Sigmoid colon (tissue), 7 donors: ENCODE measurements around the gene ATF5. TPM values are rescaled to one million over a fixed set of nuclear protein-coding genes. Genes with fewer than 3 reads are reported as not detected.

Experiments used
- DNase-seq: peaks from one replicate; pipeline ENCODE4 v3.0.0-alpha.2; 2019
- H3K27ac ChIP-seq, 4 donors: fragments of 200-600 bp; sonication (generic); one replicate each; pipeline ENCODE4 v1.5.1; 2016 to 2019; ENCODE audit warnings: mild to moderate bottlenecking in 1 of 4
- H3K27me3 ChIP-seq, 3 donors: fragments of 200-600 bp; sonication (generic); one replicate each; pipeline ENCODE4 v1.5.1; 2019; ENCODE audit warnings: mild to moderate bottlenecking in 1 of 3
- H3K36me3 ChIP-seq, 4 donors: fragments of 200-600 bp; sonication (generic); one replicate each; pipeline ENCODE4 v1.5.1; 2016 to 2019
- H3K4me1 ChIP-seq, 4 donors: fragments of 200-600 bp; sonication (generic); one replicate each; pipeline ENCODE4 v1.5.1; 2017 to 2019
- H3K4me3 ChIP-seq, 4 donors: fragments of 200-600 bp; sonication (generic); one replicate each; pipeline ENCODE4 v1.5.1; 2017 to 2019; ENCODE audit warnings: mild to moderate bottlenecking in 2 of 4, moderate library complexity in 1 of 4
- H3K9me3 ChIP-seq, 4 donors: fragments of 200-600 bp in 3 of 4; sonication (generic) in 3 of 4; one replicate each; pipeline versions ENCODE4 v1.5.1 to v1.6.1; 2013 to 2019
- EP300 ChIP-seq, 4 donors: sonication (generic); formaldehyde crosslinking; IDR thresholded peaks; one replicate each; pipeline ENCODE4 v1.6.1; 2017; ENCODE audit warnings: antibody characterized with exemption in 4 of 4
- POLR2A ChIP-seq, 2 donors: fragments of 450-650 bp; IDR thresholded peaks; one replicate each; pipeline ENCODE4 v1.6.1; 2016; ENCODE audit warnings: antibody characterized with exemption in 2 of 2, mild to moderate bottlenecking in 2 of 2, moderate library complexity in 2 of 2
- POLR2AphosphoS5 ChIP-seq, 4 donors: sonication (generic); formaldehyde crosslinking; IDR thresholded peaks; one replicate each; pipeline ENCODE4 v1.6.1; 2017; ENCODE audit warnings: antibody characterized with exemption in 4 of 4
- WGBS, 2 donors: extraction: QIAGEN DNeasy Blood & Tissue Kit; methylation state at CpG; one replicate each; pipeline ENCODE4 v1.1.7; 2013; 5-methylcytosine and 5-hydroxymethylcytosine counted together
- intact Hi-C: fragments of 100-400 bp; cut with DNase I; formaldehyde crosslinking; loops from one replicate; pipeline ENCODE4 v1.15.1; 2023
- polyA plus RNA-seq, 3 donors: library from polyadenylated mRNA; stranded (reverse); fragments of 200-250 nt; gene quantifications; one replicate each; pipeline ENCODE4 v1.2.3, GENCODE V29; 2013
- total RNA-seq, 4 donors: library from RNA; depleted of rRNA; stranded (reverse); fragments of >200 nt; gene quantifications; one replicate each; pipeline ENCODE4 v1.1.0, GENCODE V29; 2016
- TF ChIP-seq, protein P1 (sequence below), 4 experiments: fragments of 450-650 bp in 3 of 4; fragments of 200-600 bp in 1 of 4; IDR thresholded peaks; one replicate each; pipeline ENCODE4 v1.5.1; 2016 to 2019; ENCODE audit warnings: antibody characterized with exemption in 4 of 4, mild to moderate bottlenecking in 3 of 4, moderate library complexity in 2 of 4
- donor health status: healthy with polysubstance abuse.
- donor health status: Bipolar disorder and iron deficiency.
- donor health status: healthy.

ATF5 gene, protein sequence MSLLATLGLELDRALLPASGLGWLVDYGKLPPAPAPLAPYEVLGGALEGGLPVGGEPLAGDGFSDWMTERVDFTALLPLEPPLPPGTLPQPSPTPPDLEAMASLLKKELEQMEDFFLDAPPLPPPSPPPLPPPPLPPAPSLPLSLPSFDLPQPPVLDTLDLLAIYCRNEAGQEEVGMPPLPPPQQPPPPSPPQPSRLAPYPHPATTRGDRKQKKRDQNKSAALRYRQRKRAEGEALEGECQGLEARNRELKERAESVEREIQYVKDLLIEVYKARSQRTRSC
- 1 to 10 TPM; 5.3 to 7.1 (median 5.9) TPM for total RNA-seq
- 10 to 100 TPM; 18.0 to 42.3 (median 33.1) TPM for polyA plus RNA-seq

DNA sequence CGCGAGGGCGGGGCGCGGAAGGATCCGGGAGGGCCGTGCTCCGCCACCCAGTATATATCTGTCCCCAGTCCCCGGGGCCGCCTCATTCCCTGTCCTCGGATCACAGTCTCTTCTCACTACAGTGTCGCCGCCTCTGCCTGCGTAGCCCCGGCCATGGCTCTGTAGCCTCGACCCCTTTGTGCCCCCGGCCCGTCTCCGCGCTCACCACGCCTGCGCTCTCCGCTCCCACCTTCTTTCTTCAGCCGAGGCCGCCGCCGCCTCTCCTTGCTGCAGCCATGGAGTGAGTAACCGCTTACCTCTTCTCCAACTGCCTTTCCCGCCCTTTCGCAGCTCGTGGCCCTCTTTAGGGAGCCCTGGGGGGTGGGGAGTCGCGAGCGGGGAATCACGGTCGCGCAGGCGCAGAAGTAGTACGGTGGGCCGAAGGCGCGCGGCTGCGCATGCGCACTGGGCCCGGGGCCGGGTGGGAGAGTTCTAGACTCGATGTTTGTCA lies at the start of gene ATF5, which contains the start of gene NUP62:
TSS of gene ATF5 (plus strand) at position 85 of the 490 bp plus-strand sequence. CDS start 1,646 bp downstream, outside the sequence.
TSS of gene NUP62 (minus strand) at position 384 of the 490 bp plus-strand sequence. CDS start 19,697 bp downstream, outside the sequence.
- peak; percentile 95 for DNase-seq

DNA sequence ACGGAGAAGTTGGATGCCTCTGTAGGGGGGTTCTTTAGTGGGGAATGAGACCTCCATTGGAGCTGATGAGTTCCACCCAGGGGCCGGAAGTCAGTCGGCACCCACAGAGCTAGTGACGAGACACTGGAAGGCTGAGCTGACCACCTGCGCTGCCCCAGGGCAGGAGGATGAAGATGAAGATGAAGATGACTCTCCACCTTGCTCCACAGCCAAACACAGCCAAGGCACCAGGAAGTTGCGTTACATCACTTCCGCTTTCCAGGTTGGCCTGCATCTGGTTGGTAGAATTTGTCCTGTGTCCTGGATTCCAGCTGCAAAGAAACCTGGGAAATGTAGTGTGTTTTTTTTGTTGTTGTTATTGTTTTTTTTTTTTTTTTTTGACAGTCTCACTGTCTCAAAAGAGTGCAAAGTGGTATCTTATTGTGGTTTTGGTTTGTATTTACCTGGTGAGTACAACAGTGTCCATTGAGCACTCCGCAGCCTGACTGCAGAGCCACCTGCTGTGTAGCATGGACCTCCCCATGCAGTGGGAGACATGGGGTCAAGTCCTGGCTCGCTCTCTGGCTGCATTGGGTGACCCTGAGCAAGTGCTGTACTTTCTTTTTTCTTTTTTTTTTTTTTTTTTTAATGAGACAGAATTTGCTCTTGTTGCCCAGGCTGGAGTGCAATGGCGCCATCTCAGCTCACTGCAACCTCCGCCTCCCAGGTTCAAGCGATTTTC lies 49.6 kb upstream of the ATF5 start:
- 97 to 98% methylated on average over 12 of the region's 12 CpGs for WGBS, 2 donors
- no peaks in the 10 kb centered on the region for H3K9me3 ChIP-seq
- intact Hi-C loops = loop anchor here (5.0 kb wide), 2 partner anchors 382 to 427 kb away; partner anchors contain the start of genes ALDH16A1, PIH1D1 and RPS11
- DNase-seq = no peak
- no peak overlapping the region for H3K27ac ChIP-seq
- no peaks in the 10 kb centered on the region for H3K27me3 ChIP-seq
- H3K4me3 ChIP-seq = no peak overlapping the region
- H3K36me3 ChIP-seq = peaks cover 46 to 59% (median 51%) of the 10 kb centered on the region in 4 donors
- TF ChIP-seq EP300 (IDR thresholded peaks at IDR 0.05) = no peak
- peaks cover 0 to 30% (median 25%) of the 10 kb centered on the region in 4 donors for H3K4me1 ChIP-seq

More for the DNA sequence above, at the start of gene ATF5, which contains the start of gene NUP62:
- H3K9me3 ChIP-seq = no peaks in the 10 kb centered on the region
- WGBS, 2 donors = 0% methylated on average over 48 of the region's 48 CpGs
- peak within 1 kb of the TSS; percentile 80 to 98 (median 92) for H3K4me3 ChIP-seq
- peak within 1 kb of the TSS; percentile 92 to 98 (median 94) for H3K27ac ChIP-seq
- intact Hi-C loops = no loop called here
- H3K36me3 ChIP-seq = peaks cover 0 to 26% (median 1%) of the 10 kb centered on the region in 4 donors
- peaks cover 0 to 28% (median 27%) of the 10 kb centered on the region in 4 donors for H3K4me1 ChIP-seq
- TF ChIP-seq EP300 (IDR thresholded peaks at IDR 0.05) (no peak), POLR2A (IDR thresholded peaks at IDR 0.05) (no peak), POLR2AphosphoS5 (IDR thresholded peaks at IDR 0.05) (peak in 2 of 4 donors; percentile 19 to 66)
- TF ChIP-seq, protein P1, sequence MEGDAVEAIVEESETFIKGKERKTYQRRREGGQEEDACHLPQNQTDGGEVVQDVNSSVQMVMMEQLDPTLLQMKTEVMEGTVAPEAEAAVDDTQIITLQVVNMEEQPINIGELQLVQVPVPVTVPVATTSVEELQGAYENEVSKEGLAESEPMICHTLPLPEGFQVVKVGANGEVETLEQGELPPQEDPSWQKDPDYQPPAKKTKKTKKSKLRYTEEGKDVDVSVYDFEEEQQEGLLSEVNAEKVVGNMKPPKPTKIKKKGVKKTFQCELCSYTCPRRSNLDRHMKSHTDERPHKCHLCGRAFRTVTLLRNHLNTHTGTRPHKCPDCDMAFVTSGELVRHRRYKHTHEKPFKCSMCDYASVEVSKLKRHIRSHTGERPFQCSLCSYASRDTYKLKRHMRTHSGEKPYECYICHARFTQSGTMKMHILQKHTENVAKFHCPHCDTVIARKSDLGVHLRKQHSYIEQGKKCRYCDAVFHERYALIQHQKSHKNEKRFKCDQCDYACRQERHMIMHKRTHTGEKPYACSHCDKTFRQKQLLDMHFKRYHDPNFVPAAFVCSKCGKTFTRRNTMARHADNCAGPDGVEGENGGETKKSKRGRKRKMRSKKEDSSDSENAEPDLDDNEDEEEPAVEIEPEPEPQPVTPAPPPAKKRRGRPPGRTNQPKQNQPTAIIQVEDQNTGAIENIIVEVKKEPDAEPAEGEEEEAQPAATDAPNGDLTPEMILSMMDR (IDR thresholded peaks at IDR 0.05) = no peak
- H3K27me3 ChIP-seq = no peaks in the 10 kb centered on the region

DNA sequence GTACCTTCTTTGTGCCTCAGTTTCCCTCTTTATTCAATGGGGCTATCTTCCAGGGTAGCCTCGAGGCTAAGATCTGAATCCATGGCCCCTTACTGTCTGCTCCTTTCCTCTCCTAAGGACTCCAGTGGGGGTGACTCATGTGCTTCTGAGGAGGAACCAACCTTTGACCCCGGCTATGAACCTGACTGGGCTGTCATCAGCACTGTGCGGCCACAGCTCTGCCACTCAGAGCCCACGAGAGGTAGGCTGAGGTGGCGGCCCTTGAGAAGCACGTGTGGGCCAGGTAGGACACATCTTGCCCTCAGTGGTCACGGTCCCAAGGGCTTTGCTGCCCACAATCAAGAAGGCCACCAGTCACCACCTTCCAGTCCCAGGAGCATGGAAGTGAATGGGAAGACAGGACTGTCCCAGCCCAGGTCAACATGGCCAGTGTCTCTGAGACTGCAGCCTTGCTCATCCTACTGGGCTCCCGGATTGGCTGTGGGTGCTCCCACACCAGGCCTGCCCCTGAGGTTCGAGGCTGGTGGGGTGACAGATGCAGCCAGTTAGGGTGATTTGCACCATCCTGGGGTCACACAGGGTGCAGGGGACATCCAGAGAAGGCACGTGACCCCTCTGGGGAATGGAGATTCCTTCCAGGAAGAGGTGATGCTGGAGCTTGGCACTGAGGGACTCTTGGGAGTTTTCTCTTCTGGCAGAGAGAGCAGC lies 48.7 kb upstream of the ATF5 start:
- TF ChIP-seq EP300 (IDR thresholded peaks at IDR 0.05) (no peak), POLR2AphosphoS5 (IDR thresholded peaks at IDR 0.05) (no peak), POLR2A (IDR thresholded peaks at IDR 0.05) (no peak)
- TF ChIP-seq, protein P1 (IDR thresholded peaks at IDR 0.05) = no peak
- intact Hi-C loops = no loop called here
- 86 to 93% methylated on average over 10 of the region's 10 CpGs for WGBS, 2 donors
- Histone ChIP-seq H3K27ac (no peak overlapping the region), H3K4me1 (peaks cover 0 to 20% (median 17%) of the 10 kb centered on the region in 4 donors), H3K9me3 (no peaks in the 10 kb centered on the region), H3K36me3 (peaks cover 53 to 68% (median 59%) of the 10 kb centered on the region in 4 donors), H3K4me3 (no peak overlapping the region), H3K27me3 (no peaks in the 10 kb centered on the region)
- DNase-seq = no peak

DNA sequence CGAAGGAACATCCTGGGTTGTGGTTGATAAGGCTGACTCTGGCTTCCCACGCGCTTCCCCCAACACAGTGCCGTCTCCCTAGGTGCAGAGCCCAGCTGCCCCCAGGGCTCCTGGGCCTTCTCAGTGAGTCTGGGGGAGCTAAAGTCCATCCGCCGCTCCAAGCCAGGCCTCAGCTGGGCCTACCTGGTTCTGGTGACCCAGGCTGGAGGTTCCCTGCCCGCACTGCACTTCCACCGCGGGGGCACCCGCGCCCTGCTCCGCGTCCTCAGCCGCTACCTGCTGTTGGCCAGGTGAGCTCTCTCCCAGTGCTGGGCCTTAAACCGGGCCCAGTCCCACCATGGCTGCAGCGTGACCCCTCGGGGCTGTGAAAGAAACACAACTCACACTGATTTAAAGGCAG lies 47.8 kb upstream of the ATF5 start:
- TF ChIP-seq EP300 (IDR thresholded peaks at IDR 0.05) (no peak), POLR2AphosphoS5 (IDR thresholded peaks at IDR 0.05) (no peak), POLR2A (IDR thresholded peaks at IDR 0.05) (no peak)
- TF ChIP-seq, protein P1 (IDR thresholded peaks at IDR 0.05) = no peak
- H3K4me3 ChIP-seq = no peak overlapping the region
- H3K27ac ChIP-seq = no peak overlapping the region
- peaks cover 0 to 16% (median 11%) of the 10 kb centered on the region in 4 donors for H3K4me1 ChIP-seq
- H3K36me3 ChIP-seq = peaks cover 57 to 76% (median 60%) of the 10 kb centered on the region in 4 donors
- WGBS, 2 donors = 97 to 98% methylated on average over 17 of the region's 17 CpGs
- no peaks in the 10 kb centered on the region for H3K9me3 ChIP-seq
- DNase-seq = no peak
- H3K27me3 ChIP-seq = no peaks in the 10 kb centered on the region
- intact Hi-C loops = no loop called here
